Measurements from ENCODE around the gene SLC26A9. TPM values are rescaled to one million over a fixed set of nuclear protein-coding genes. Genes with fewer than 3 reads are reported as not detected.

Gene SLC26A9
- total RNA-seq, 1 donor from 2014 or later: not detected

DNA sequence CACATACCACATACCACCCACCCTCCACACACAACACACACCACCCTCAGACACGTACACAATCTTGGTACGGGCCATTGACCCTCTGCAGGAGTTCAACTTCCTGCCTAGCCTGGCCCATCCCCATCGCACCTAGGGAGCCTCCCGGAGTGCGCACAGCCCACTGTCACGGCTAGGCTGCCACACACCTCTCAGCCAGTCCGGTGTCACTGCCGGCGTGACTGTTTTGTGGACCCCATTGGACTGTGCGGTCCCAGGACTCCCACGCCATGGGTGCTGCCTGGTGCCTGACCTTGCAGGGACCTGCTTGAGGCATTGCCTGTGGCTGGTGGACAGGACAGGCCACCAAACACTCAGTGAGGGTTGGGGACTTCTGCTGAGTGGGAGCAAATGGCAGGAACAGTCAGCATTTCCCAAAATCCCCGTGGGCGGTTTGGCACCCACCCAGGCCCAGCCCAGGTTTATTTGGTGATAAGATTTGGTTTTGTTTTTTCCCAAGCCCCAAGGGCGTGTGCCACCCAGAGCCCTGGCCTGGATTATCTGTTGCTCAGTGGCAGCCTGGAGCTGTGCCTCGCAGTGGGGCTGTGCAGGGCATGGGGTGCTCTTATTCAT lies 32.2 kb upstream of the SLC26A9 start:
- DNase-seq: no peak
- ATAC-seq (ENCODE audit: low read depth): no peak
- Mint-ChIP-seq H3K4me1 (no peaks in the 10 kb centered on the region), H3K4me3 (no peak overlapping the region), H3K36me3 (ENCODE audit: low read depth) (no peaks in the 10 kb centered on the region), H3K9me3 (no peaks in the 10 kb centered on the region), H3K27me3 (peaks cover 2% of the 10 kb centered on the region), H3K27ac (no peak overlapping the region)
- intact Hi-C loops (cut with micrococcal nuclease): no loop called here
- POLR2A ChIA-PET: no interaction called here
- TF ChIP-seq, protein P1, sequence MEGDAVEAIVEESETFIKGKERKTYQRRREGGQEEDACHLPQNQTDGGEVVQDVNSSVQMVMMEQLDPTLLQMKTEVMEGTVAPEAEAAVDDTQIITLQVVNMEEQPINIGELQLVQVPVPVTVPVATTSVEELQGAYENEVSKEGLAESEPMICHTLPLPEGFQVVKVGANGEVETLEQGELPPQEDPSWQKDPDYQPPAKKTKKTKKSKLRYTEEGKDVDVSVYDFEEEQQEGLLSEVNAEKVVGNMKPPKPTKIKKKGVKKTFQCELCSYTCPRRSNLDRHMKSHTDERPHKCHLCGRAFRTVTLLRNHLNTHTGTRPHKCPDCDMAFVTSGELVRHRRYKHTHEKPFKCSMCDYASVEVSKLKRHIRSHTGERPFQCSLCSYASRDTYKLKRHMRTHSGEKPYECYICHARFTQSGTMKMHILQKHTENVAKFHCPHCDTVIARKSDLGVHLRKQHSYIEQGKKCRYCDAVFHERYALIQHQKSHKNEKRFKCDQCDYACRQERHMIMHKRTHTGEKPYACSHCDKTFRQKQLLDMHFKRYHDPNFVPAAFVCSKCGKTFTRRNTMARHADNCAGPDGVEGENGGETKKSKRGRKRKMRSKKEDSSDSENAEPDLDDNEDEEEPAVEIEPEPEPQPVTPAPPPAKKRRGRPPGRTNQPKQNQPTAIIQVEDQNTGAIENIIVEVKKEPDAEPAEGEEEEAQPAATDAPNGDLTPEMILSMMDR (IDR thresholded peaks at IDR 0.05): no peak
- CTCF ChIA-PET: interaction anchor here (1.4 to 3.3 kb wide), 3 partner anchors 57 to 130 kb away, joined by 3 to 88 read pairs (median 36); partner anchors contain the start of gene PM20D1

DNA sequence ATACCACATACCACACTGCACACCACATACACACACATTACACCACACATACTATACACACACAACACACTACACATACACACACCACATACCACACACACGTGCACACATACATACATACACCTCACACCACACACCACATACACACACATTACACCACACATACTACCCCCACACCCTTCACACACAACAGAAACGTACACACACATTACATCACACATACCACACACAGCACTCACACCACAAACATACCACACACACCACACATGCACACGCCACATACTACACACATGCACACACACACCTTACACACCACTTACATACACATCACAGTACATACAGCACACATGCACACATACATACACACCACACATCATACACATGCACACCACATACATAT lies 31.5 kb upstream of the SLC26A9 start:
- TF ChIP-seq, protein P1 (IDR thresholded peaks at IDR 0.05): no peak
- ChIA-PET POLR2A (no interaction called here), CTCF (no interaction called here)
- no peaks in the 10 kb centered on the region for H3K4me1 Mint-ChIP-seq
- DNase-seq (no peak), ATAC-seq (ENCODE audit: low read depth) (no peak)
- H3K27me3 Mint-ChIP-seq: peaks cover 2% of the 10 kb centered on the region
- no peak overlapping the region for H3K4me3 Mint-ChIP-seq
- H3K36me3 Mint-ChIP-seq (ENCODE audit: low read depth): no peaks in the 10 kb centered on the region
- intact Hi-C loops (cut with micrococcal nuclease): no loop called here
- no peak overlapping the region for H3K27ac Mint-ChIP-seq
- H3K9me3 Mint-ChIP-seq: no peaks in the 10 kb centered on the region

DNA sequence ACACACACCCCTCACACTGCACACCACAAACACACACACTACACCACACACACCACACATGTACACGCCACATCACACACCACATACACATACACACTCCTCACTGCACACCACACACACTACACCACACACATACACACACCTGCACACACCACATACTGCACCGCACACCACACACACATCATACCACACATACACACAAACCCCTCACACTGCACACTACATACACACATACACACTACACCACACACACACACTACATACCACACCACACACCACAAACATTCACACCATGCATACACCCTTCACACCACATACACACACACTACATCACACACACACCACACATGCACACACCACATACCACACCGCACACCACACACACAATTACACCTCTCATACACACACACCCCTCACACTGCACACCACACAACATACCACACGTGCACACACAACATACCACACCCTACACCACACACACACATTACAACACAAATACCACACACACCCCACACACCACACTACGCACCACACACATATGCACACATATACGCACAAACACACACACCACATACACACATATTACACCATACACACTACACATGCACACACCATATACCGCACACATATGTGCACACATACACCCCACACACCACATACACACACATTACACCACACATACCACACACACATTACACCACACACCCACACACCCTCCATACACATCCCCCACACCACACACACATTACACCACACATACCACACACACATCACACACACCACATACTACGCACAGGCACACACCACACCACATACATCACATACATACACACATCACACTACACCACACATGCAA lies 30.3 kb upstream of the SLC26A9 start:
- no peaks in the 10 kb centered on the region for H3K4me1 Mint-ChIP-seq
- no peaks in the 10 kb centered on the region for H3K36me3 Mint-ChIP-seq (ENCODE audit: low read depth)
- ChIA-PET POLR2A (no interaction called here), CTCF (no interaction called here)
- no peak for ATAC-seq (ENCODE audit: low read depth)
- no peak overlapping the region for H3K4me3 Mint-ChIP-seq
- DNase-seq: no peak
- TF ChIP-seq, protein P1 (IDR thresholded peaks at IDR 0.05): no peak
- no peaks in the 10 kb centered on the region for H3K9me3 Mint-ChIP-seq
- no peak overlapping the region for H3K27ac Mint-ChIP-seq
- H3K27me3 Mint-ChIP-seq: peaks cover 2% of the 10 kb centered on the region
- intact Hi-C loops (cut with micrococcal nuclease): no loop called here

DNA sequence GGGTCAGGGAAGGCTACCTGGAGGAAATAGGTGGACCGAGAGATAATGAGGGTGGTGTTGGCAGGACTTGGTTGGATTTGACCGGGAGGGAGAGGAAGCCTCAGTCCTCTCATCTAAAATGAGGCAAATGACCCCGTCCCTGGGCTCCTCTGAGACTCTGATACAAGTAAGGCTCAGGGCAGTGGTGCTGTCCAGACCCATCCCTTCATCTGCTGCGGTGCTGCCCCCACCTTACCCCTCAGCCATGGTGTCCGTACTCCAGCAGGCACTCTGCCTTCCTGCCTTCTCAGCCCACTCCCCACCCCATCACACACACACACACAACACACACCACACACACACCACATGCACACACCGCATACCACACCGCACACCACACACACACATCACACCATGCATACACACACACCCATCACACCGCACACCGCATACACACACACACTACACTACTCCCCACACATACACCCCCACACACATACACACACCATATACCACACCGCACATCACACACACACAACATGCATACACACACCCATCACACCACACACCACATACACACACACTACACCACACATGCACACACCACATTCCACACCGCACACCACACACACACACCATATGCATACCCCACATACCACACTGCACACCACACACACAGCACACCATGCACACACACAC lies 29.4 kb upstream of the SLC26A9 start:
- intact Hi-C loops (cut with micrococcal nuclease): no loop called here
- CTCF ChIA-PET: no interaction called here

More for the DNA sequence above, 29.4 kb upstream of the SLC26A9 start:
- POLR2A ChIA-PET: no interaction called here
- no peaks in the 10 kb centered on the region for H3K36me3 Mint-ChIP-seq (ENCODE audit: low read depth)
- TF ChIP-seq, protein P1 (IDR thresholded peaks at IDR 0.05): no peak
- no peak overlapping the region for H3K27ac Mint-ChIP-seq
- H3K4me3 Mint-ChIP-seq: no peak overlapping the region
- ATAC-seq (ENCODE audit: low read depth) (no peak), DNase-seq (no peak)
- no peaks in the 10 kb centered on the region for H3K4me1 Mint-ChIP-seq
- H3K27me3 Mint-ChIP-seq: peaks cover 2% of the 10 kb centered on the region
- H3K9me3 Mint-ChIP-seq: no peaks in the 10 kb centered on the region
